Measurements from ENCODE around the gene ABCA12.

ABCA12 gene

GRCh38 chr2:215105607-215106354, 32.6 kb downstream of the ABCA12 start:
- DNase-seq (ENCODE audit: extremely low spot score): no peak
- ChIA-PET POLR2A (no interaction called here), CTCF (no interaction called here)
- TF ChIP-seq CTBP1 (IDR thresholded peaks at IDR 0.05; ENCODE audit: borderline replicate concordance) (no peak), PKNOX1 (IDR thresholded peaks at IDR 0.05) (no peak), FOXM1 (IDR thresholded peaks at IDR 0.05; ENCODE audit: borderline replicate concordance) (no peak), ZNF384 (IDR thresholded peaks at IDR 0.05) (no peak), BHLHE40 (IDR thresholded peaks at IDR 0.05; ENCODE audit: borderline replicate concordance) (no peak), FOXK2 (IDR thresholded peaks at IDR 0.05) (no peak), LEF1 (IDR thresholded peaks at IDR 0.05; ENCODE audit: borderline replicate concordance) (no peak), ELF4 (IDR thresholded peaks at IDR 0.05) (no peak), TARDBP (IDR thresholded peaks at IDR 0.05) (no peak), SUZ12 (IDR thresholded peaks at IDR 0.05) (no peak), ARNT (IDR thresholded peaks at IDR 0.05) (no peak), NFRKB (IDR thresholded peaks at IDR 0.05) (no peak), SP1 (IDR thresholded peaks at IDR 0.05) (no peak), FOXA1 (IDR thresholded peaks at IDR 0.05) (no peak), HDGF (IDR thresholded peaks at IDR 0.05; ENCODE audit: borderline replicate concordance) (no peak), L3MBTL2 (conservative IDR thresholded peaks at IDR 0.05) (no peak)

- no peak for DNase-seq (ENCODE audit: extremely low spot score)
- POLR2A ChIA-PET: no interaction called here
- no peak for TF ChIP-seq PKNOX1 (IDR thresholded peaks at IDR 0.05)
- no peak for TF ChIP-seq LEF1 (IDR thresholded peaks at IDR 0.05; ENCODE audit: borderline replicate concordance)
- TF ChIP-seq SP1 (IDR thresholded peaks at IDR 0.05): no peak
- TF ChIP-seq FOXM1 (IDR thresholded peaks at IDR 0.05; ENCODE audit: borderline replicate concordance): no peak
- no peak for TF ChIP-seq TARDBP (IDR thresholded peaks at IDR 0.05)
- TF ChIP-seq L3MBTL2 (conservative IDR thresholded peaks at IDR 0.05): no peak
- TF ChIP-seq ARNT (IDR thresholded peaks at IDR 0.05): no peak
- no peak for TF ChIP-seq BHLHE40 (IDR thresholded peaks at IDR 0.05; ENCODE audit: borderline replicate concordance)
- no peak for TF ChIP-seq NFRKB (IDR thresholded peaks at IDR 0.05)
- TF ChIP-seq ELF4 (IDR thresholded peaks at IDR 0.05): no peak
- no peak for TF ChIP-seq FOXK2 (IDR thresholded peaks at IDR 0.05)
- TF ChIP-seq HDGF (IDR thresholded peaks at IDR 0.05; ENCODE audit: borderline replicate concordance): no peak
- TF ChIP-seq SUZ12 (IDR thresholded peaks at IDR 0.05): no peak
- TF ChIP-seq ZNF384 (IDR thresholded peaks at IDR 0.05): no peak
- TF ChIP-seq CTBP1 (IDR thresholded peaks at IDR 0.05; ENCODE audit: borderline replicate concordance): no peak
- TF ChIP-seq FOXA1 (IDR thresholded peaks at IDR 0.05): no peak
- CTCF ChIA-PET: no interaction called here
These were observed 34.2 kb downstream of the ABCA12 start for GRCh38 chr2:215104226-215104625.

- TF ChIP-seq SP1 (IDR thresholded peaks at IDR 0.05) (no peak), HDGF (IDR thresholded peaks at IDR 0.05; ENCODE audit: borderline replicate concordance) (no peak), CTBP1 (IDR thresholded peaks at IDR 0.05; ENCODE audit: borderline replicate concordance) (no peak), TARDBP (IDR thresholded peaks at IDR 0.05) (no peak), FOXK2 (IDR thresholded peaks at IDR 0.05) (no peak), ARNT (IDR thresholded peaks at IDR 0.05) (no peak), ELF4 (IDR thresholded peaks at IDR 0.05) (no peak), BHLHE40 (IDR thresholded peaks at IDR 0.05; ENCODE audit: borderline replicate concordance) (no peak), FOXA1 (IDR thresholded peaks at IDR 0.05) (no peak), SUZ12 (IDR thresholded peaks at IDR 0.05) (no peak), L3MBTL2 (conservative IDR thresholded peaks at IDR 0.05) (no peak), NFRKB (IDR thresholded peaks at IDR 0.05) (no peak), LEF1 (IDR thresholded peaks at IDR 0.05; ENCODE audit: borderline replicate concordance) (no peak), FOXM1 (IDR thresholded peaks at IDR 0.05; ENCODE audit: borderline replicate concordance) (no peak), ZNF384 (IDR thresholded peaks at IDR 0.05) (no peak), PKNOX1 (IDR thresholded peaks at IDR 0.05) (no peak)
- no peak for DNase-seq (ENCODE audit: extremely low spot score)
- ChIA-PET POLR2A (no interaction called here), CTCF (no interaction called here)
These were observed 39.6 kb downstream of the ABCA12 start for GRCh38 chr2:215098875-215099274.

GRCh38 chr2:215084080-215084479, 54.3 kb downstream of the ABCA12 start:
- ChIA-PET CTCF (no interaction called here), POLR2A (no interaction called here)
- TF ChIP-seq ZNF384 (IDR thresholded peaks at IDR 0.05): no peak
- no peak for TF ChIP-seq NFRKB (IDR thresholded peaks at IDR 0.05)
- TF ChIP-seq L3MBTL2 (conservative IDR thresholded peaks at IDR 0.05): no peak
- TF ChIP-seq BHLHE40 (IDR thresholded peaks at IDR 0.05; ENCODE audit: borderline replicate concordance): no peak
- TF ChIP-seq ARNT (IDR thresholded peaks at IDR 0.05): no peak
- TF ChIP-seq HDGF (IDR thresholded peaks at IDR 0.05; ENCODE audit: borderline replicate concordance): no peak
- no peak for TF ChIP-seq ELF4 (IDR thresholded peaks at IDR 0.05)
- DNase-seq (ENCODE audit: extremely low spot score): no peak

- CTCF ChIA-PET: no interaction called here
- TF ChIP-seq TARDBP (IDR thresholded peaks at IDR 0.05): no peak
- no peak for TF ChIP-seq CTBP1 (IDR thresholded peaks at IDR 0.05; ENCODE audit: borderline replicate concordance)
- TF ChIP-seq NFRKB (IDR thresholded peaks at IDR 0.05): no peak
- TF ChIP-seq LEF1 (IDR thresholded peaks at IDR 0.05; ENCODE audit: borderline replicate concordance): no peak
- TF ChIP-seq ARNT (IDR thresholded peaks at IDR 0.05): no peak
- TF ChIP-seq FOXK2 (IDR thresholded peaks at IDR 0.05): no peak
- TF ChIP-seq L3MBTL2 (conservative IDR thresholded peaks at IDR 0.05): no peak
- TF ChIP-seq HDGF (IDR thresholded peaks at IDR 0.05; ENCODE audit: borderline replicate concordance): no peak
- TF ChIP-seq SUZ12 (IDR thresholded peaks at IDR 0.05): no peak
- no peak for TF ChIP-seq FOXA1 (IDR thresholded peaks at IDR 0.05)
- TF ChIP-seq BHLHE40 (IDR thresholded peaks at IDR 0.05; ENCODE audit: borderline replicate concordance): no peak
- no peak for TF ChIP-seq FOXM1 (IDR thresholded peaks at IDR 0.05; ENCODE audit: borderline replicate concordance)
- TF ChIP-seq ELF4 (IDR thresholded peaks at IDR 0.05): no peak
- TF ChIP-seq PKNOX1 (IDR thresholded peaks at IDR 0.05): no peak
- TF ChIP-seq ZNF384 (IDR thresholded peaks at IDR 0.05): no peak
- no peak for TF ChIP-seq SP1 (IDR thresholded peaks at IDR 0.05)
- no peak for DNase-seq (ENCODE audit: extremely low spot score)
- POLR2A ChIA-PET: no interaction called here
These were observed 55.3 kb downstream of the ABCA12 start for GRCh38 chr2:215083146-215083545.

Measured in HEK293T (cell line).